ENCODE data around the gene SLAMF9.

SLAMF9 gene

DNA sequence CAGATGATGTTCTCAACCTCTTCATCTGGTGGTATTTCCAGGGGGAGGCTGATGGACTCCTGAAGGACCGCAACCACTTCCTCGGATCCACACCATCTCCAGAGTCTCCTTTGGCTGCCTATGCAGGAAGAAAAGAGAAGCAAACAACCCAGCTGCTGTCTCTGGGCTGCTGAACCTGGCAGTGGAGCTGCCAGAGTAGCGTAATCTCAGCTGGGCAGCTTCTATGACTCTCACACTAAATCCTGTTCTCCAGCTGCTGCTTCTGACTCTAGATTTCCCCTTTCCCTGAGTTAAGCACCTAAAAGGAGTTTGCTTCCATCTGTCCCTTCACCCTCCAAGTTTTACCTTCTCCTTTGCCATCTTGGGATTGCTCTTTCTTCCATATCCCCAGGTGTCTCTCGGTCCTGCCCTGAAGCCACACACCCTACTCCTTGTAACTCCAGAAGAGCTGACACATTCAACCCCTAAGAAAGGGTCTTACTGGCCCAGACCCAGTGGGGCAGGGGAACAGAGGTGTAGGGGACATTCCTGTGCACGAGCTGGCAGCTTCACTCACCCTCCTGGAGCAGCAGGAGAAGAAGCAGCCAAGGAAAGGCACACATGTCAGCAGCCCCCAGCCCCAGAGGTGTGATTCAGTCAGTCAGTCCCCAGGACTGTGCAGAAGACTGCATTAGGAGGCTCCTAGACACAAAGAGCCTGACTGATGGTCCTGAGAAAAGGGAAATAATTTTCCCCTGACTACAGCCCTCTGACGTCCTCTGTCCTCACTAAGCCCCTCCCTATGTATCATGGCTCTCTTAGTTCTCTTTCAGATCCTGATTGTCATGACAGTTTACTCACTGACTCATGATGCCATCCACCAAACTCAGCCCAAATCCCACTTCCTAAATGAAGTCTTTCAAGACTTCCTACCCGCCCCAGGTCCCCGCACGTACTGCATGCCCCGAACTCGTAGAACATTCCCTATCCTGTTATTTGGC lies at the start of gene SLAMF9:
SLAMF9 (minus strand) TSS at position 702 of the 980 bp plus-strand sequence; CDS start at position 602, 100 bp downstream.
- H3K4me3 ChIP-seq (ENCODE audit: low read depth, low read length), result no peak within 1 kb of the TSS
- DNase-seq (ENCODE audit: low read depth), result no peak
- TF ChIP-seq CTCF (IDR thresholded peaks at IDR 0.05; ENCODE audit: low read depth, low read length, missing control alignments), result no peak

GRCh38 chr1:160001440-160001839 lies 47.4 kb upstream of the SLAMF9 start:
- H3K4me3 ChIP-seq (ENCODE audit: low read depth, low read length), result no peak overlapping the region
- no peak for DNase-seq (ENCODE audit: low read depth)
- no peak for TF ChIP-seq CTCF (IDR thresholded peaks at IDR 0.05; ENCODE audit: low read depth, low read length, missing control alignments)

GRCh38 chr1:159999204-159999603 lies 45.2 kb upstream of the SLAMF9 start:
- no peak for TF ChIP-seq CTCF (IDR thresholded peaks at IDR 0.05; ENCODE audit: low read depth, low read length, missing control alignments)
- no peak overlapping the region for H3K4me3 ChIP-seq (ENCODE audit: low read depth, low read length)
- no peak for DNase-seq (ENCODE audit: low read depth)

- no peak for TF ChIP-seq CTCF (IDR thresholded peaks at IDR 0.05; ENCODE audit: low read depth, low read length, missing control alignments)
- H3K4me3 ChIP-seq (ENCODE audit: low read depth, low read length), result no peak overlapping the region
- DNase-seq (ENCODE audit: low read depth), result no peak
Observed at GRCh38 chr1:159996653-159997052, 42.6 kb upstream of the SLAMF9 start.

DNA sequence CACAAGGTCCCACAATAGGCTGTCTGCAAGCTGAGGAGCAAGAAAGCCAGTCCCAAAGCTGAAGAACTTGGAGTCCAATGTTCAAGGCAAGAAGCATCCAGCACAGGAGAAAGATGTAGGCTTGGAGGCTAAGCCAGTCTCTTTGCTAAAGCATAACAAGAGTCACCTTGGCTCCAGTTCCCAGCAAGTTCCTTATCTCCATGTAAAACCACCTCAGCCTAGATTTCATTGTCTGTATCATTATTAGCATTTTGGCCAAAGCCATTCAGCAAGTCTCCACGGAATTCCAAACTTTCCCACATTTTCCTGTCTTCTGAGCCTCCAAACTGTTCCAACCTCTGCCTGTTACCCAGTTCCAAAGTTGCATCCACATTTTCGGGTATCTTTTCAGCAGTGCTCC lies 40.9 kb upstream of the SLAMF9 start:
- no peak for DNase-seq (ENCODE audit: low read depth)
- no peak overlapping the region for H3K4me3 ChIP-seq (ENCODE audit: low read depth, low read length)
- no peak for TF ChIP-seq CTCF (IDR thresholded peaks at IDR 0.05; ENCODE audit: low read depth, low read length, missing control alignments)

DNA sequence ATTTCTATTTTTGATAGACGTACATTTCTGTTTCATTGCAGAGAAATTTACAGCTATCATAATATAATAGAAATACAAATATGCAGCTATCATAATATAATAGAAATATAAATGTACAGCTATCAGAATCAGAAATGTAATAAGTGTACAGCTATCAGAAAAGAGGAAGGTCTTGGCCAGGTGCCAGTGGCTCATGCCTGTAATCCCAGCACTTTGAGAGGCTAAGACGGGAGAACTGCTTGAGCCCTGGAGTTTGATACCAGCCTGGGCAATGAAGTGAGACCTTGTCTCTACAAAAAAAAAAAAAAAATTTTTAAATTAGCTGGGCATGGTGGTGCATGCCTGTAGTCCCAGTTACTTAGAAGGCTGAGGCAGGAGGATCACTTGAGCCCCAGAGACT lies 39.9 kb upstream of the SLAMF9 start:
- H3K4me3 ChIP-seq (ENCODE audit: low read depth, low read length), result no peak overlapping the region
- no peak for DNase-seq (ENCODE audit: low read depth)
- no peak for TF ChIP-seq CTCF (IDR thresholded peaks at IDR 0.05; ENCODE audit: low read depth, low read length, missing control alignments)

Measured in GM12864 (cell line).